ENCODE measurements around the gene CFAP100. TPM values are rescaled to one million over a fixed set of nuclear protein-coding genes. Genes with fewer than 3 reads are reported as not detected.
A peak's percentile ranks its signal among the peaks of the same experiment; 100 is the strongest.

Gene CFAP100
- total RNA-seq, 1 experiment from 2014 or later: not detected

GRCh38 chr3:126371096-126371705, 23.5 kb upstream of the CFAP100 start:
- DNase-seq (ENCODE audit: low read depth, low spot score): no peak
- in situ Hi-C loops (cut with HindIII; ENCODE audit: low pct_unique_long_range_greater_than_20kb, low sequenced_read_pairs): no loop called here

- in situ Hi-C loops (cut with HindIII; ENCODE audit: low pct_unique_long_range_greater_than_20kb, low sequenced_read_pairs): no loop called here
- no peak for DNase-seq (ENCODE audit: low read depth, low spot score)
Measured at GRCh38 chr3:126372413-126373145, 22.1 kb upstream of the CFAP100 start.

DNA sequence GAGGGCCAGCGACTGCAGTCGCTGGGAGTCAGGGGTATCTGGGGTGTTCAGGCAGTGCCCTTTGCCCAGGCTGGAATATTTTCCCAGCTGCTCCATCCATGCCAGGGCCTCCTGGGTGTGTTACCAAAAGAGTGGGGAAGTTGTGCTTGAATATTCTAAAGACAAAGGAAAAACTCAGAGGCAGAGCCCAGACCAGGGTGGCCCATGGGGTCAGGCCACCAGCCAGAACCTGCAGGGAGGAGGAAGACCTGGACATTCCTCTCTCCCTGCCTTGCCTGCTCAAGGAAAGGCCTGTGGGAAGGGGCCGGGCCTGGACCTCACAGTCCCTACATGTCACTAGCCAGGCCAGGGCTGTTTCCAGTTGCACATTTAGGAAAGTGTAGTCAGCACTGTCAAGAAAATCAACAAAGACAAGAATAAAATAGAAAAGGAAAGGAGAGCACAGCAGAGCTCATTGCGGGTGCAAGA, 21.5 kb upstream of the CFAP100 start:
- no peak for DNase-seq (ENCODE audit: low read depth, low spot score)
- in situ Hi-C loops (cut with HindIII; ENCODE audit: low pct_unique_long_range_greater_than_20kb, low sequenced_read_pairs): no loop called here

DNA sequence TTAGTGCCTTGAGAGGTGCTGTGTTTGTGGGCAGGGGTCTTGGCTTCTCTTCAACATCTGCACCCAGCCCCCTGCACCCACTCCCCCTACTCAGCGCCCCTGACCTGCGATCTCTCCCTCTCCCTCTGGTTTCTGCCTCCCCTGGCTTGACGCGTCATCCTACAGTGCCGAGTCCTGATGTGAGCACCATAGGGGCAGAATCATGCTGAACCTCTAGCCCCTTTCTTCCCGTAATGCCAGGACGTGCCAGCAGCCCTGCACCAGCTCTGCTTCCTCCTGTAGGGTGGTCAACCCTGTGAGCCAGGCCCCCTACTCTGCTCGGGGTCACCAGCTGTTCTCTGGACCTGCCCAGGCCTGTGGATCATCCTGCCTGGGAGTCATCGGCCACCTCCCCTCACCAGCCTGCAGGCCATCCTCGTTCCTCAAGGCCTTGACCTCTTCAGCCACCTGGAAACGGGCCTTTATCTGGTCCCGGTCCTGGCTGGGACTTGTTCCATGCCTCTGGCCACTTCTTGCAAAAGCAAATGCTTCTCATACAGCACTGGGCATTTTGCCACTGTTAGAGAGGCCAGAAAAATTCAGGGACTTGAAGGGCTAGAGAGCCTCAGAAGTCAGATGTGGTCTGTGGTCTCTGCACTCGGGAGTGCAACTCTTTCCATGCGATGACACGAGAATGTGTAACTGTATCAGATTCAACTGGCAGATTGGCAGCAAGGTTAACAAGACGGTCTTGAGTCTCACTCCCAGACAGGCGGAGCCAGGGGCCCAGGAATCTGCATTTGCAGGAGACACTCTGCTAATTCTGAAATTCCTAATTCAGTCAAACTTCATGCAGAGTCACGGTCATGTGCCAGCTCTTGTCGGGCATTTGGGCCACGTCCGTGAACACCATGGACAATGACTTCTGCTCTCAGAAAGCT, 20.8 kb upstream of the CFAP100 start:
- no peak for DNase-seq (ENCODE audit: low read depth, low spot score)
- in situ Hi-C loops (cut with HindIII; ENCODE audit: low pct_unique_long_range_greater_than_20kb, low sequenced_read_pairs): no loop called here

DNA sequence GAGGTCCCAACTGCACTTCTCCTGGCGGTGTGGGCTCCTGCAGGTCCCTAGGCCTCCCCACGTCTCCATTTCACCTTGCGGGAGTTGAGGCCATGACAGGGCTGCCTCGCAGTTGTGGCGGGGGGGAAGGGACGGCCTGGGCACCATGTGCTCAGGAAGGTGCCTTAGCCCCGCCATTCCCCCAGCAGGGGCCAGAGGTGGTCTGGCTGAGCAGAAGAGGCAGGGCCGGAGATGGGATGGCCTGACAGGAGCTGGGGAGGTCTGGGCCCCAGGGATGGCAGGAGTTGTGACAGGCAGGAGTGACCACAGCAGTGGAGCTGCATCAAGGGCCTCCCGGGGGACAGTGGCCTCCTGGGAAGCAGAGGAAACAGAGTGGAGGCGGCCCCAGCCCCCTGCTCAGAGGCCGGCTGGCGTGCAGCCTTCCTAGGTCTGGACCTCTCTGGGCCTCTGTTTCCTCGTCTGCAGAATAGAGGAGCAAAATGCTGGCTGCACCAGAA, 18.8 kb upstream of the CFAP100 start:
- DNase-seq (ENCODE audit: low read depth, low spot score): no peak
- in situ Hi-C loops (cut with HindIII; ENCODE audit: low pct_unique_long_range_greater_than_20kb, low sequenced_read_pairs): loop anchor here (25.0 kb wide), 1 partner anchor 89 kb away; no protein-coding TSS in a partner anchor

DNA sequence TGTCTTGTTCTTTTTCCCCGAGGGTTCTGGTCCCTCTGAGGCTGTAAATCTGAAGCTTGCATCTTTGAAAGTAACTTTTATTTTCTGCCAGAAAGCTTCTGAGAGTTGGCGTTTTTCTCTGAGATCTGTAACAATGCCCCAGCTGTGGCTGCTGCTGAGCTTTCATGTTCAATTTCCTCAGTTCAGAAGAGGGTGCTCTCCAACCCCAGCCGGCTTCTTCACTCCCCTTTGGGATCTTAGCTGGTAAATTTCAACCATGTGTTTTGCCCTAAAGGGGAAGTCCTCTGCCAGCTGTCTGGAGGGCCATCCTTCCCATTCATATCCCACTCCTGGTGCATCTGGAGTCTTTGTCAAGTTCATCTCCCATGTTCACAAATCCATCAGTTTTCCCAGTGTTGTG, 18.3 kb upstream of the CFAP100 start:
- in situ Hi-C loops (cut with HindIII; ENCODE audit: low pct_unique_long_range_greater_than_20kb, low sequenced_read_pairs): loop anchor here (25.0 kb wide), 1 partner anchor 89 kb away; no protein-coding TSS in a partner anchor
- DNase-seq (ENCODE audit: low read depth, low spot score): no peak

GRCh38 chr3:126377211-126377610, 17.5 kb upstream of the CFAP100 start:
- in situ Hi-C loops (cut with HindIII; ENCODE audit: low pct_unique_long_range_greater_than_20kb, low sequenced_read_pairs): loop anchor here (25.0 kb wide), 1 partner anchor 90 kb away; no protein-coding TSS in a partner anchor
- no peak for DNase-seq (ENCODE audit: low read depth, low spot score)

- no peak for DNase-seq (ENCODE audit: low read depth, low spot score)
- in situ Hi-C loops (cut with HindIII; ENCODE audit: low pct_unique_long_range_greater_than_20kb, low sequenced_read_pairs): loop anchor here (25.0 kb wide), 1 partner anchor 91 kb away; no protein-coding TSS in a partner anchor
Measured at GRCh38 chr3:126378341-126378751, 16.4 kb upstream of the CFAP100 start.

- in situ Hi-C loops (cut with HindIII; ENCODE audit: low pct_unique_long_range_greater_than_20kb, low sequenced_read_pairs): loop anchor here (25.0 kb wide), 1 partner anchor 93 kb away; no protein-coding TSS in a partner anchor
- no peak for DNase-seq (ENCODE audit: low read depth, low spot score)
Measured at GRCh38 chr3:126380011-126380768, 14.5 kb upstream of the CFAP100 start.

DNA sequence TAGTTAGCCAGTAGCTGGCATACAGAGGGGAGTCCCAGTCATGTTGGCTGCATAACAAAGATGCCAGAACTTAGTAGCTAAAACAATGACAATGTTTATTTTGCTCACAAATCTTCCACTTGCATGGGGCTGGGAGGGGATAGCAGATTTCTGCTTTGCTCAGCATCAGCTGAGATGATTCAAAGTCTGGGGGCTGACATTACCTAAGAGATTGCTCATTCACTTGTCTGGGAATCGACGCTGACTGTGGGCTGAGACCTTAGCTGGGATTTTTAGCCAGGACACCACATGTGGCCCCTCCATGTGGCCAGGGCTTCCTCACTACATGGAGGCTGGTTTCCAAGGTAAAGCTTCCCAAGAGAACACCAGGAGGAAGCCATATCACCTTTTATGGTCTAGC, 12.7 kb upstream of the CFAP100 start:
- in situ Hi-C loops (cut with HindIII; ENCODE audit: low pct_unique_long_range_greater_than_20kb, low sequenced_read_pairs): loop anchor here (25.0 kb wide), 1 partner anchor 95 kb away; no protein-coding TSS in a partner anchor
- DNase-seq (ENCODE audit: low read depth, low spot score): no peak

DNA sequence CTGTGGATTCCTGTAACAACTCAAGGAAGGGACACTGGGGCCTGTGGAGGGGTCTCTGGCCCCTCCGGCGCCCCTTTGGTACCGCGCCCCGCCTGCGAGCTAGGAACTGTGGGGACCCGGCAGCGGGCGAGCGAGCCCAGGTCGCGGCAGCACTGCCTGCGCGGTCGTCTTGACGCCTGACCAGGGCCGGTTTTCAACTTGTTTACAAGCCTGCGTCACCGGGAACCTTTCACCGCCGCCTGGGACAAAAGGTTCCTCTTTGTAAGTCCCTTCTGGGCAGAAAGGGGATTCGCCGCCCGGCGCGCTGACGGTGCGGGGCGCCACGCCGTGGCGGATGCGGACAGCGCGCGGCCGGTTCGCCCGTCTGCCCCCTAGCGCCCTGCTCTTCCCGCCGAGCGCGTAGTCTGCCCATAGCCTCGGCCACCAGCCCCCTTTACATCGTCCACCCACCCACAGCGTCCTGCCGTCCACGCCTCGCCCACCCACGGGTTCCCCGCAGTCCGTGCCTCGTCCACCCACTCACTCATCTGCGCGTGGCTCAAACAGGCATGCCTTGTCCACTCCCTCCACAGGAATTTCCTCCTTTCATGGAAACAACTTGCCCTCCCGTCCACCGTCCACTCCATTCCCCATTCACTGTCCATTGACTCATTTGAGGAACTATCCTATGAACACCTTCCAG, 5.5 kb upstream of the CFAP100 start:
- peak; percentile 93 for DNase-seq (ENCODE audit: low read depth, low spot score)
- in situ Hi-C loops (cut with HindIII; ENCODE audit: low pct_unique_long_range_greater_than_20kb, low sequenced_read_pairs): loop anchor here (25.0 kb wide), 1 partner anchor 102 kb away; no protein-coding TSS in a partner anchor

- in situ Hi-C loops (cut with HindIII; ENCODE audit: low pct_unique_long_range_greater_than_20kb, low sequenced_read_pairs): loop anchor here (25.0 kb wide), 1 partner anchor 102 kb away; no protein-coding TSS in a partner anchor
Measured at GRCh38 chr3:126389794-126390146, 4.9 kb upstream of the CFAP100 start.

DNA sequence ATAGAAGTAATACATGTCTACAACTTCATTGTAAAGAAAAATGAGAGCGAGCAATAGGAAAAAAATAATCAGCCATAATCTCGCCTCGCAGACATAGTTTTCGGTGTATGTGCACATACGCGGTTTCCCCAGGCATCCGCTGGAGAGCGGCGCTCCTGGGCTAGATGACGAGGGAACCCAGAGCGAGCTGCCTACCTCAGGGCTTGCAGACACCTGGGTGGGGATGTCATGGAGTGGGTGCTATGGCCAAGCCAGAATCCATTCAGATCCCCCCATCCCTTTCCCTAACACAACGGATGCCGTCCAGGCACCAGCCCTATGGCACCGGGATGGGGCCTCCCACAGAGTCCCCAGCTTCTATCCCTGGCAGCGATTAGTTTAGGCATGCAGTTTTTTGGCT, 4.5 kb upstream of the CFAP100 start:
- in situ Hi-C loops (cut with HindIII; ENCODE audit: low pct_unique_long_range_greater_than_20kb, low sequenced_read_pairs): loop anchor here (25.0 kb wide), 1 partner anchor 103 kb away; no protein-coding TSS in a partner anchor
- no peak for DNase-seq (ENCODE audit: low read depth, low spot score)

More at GRCh38 chr3:126389794-126390146, 4.9 kb upstream of the CFAP100 start:
- no peak for DNase-seq (ENCODE audit: low read depth, low spot score)

- no peak for DNase-seq (ENCODE audit: low read depth, low spot score)
- in situ Hi-C loops (cut with HindIII; ENCODE audit: low pct_unique_long_range_greater_than_20kb, low sequenced_read_pairs): loop anchor here (25.0 kb wide), 1 partner anchor 103 kb away; no protein-coding TSS in a partner anchor
Measured at GRCh38 chr3:126390751-126391150, 4.0 kb upstream of the CFAP100 start.

DNA sequence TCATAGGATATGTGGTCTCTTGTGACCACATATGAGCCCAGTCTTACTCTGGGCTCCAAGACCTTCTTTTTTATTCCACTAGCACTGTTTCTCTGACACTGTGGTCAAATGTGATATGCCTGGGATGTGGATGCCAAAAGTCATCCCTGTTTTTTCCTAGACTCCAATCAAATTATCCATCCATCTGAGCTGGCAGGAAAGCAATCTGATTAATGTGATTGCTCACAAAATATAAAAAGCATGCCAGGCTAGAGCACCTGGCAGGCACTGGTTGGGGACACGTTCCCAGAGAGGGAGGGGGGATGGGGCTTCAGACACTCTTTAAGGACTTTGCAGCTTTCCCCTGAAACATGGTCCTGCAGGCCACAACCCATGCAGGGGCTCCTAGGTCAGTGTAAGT, 3.1 kb upstream of the CFAP100 start:
- in situ Hi-C loops (cut with HindIII; ENCODE audit: low pct_unique_long_range_greater_than_20kb, low sequenced_read_pairs): loop anchor here (25.0 kb wide), 1 partner anchor 104 kb away; no protein-coding TSS in a partner anchor
- no peak for DNase-seq (ENCODE audit: low read depth, low spot score)

GRCh38 chr3:126392246-126392645, 2.5 kb upstream of the CFAP100 start:
- in situ Hi-C loops (cut with HindIII; ENCODE audit: low pct_unique_long_range_greater_than_20kb, low sequenced_read_pairs): loop anchor here (25.0 kb wide), 1 partner anchor 105 kb away; no protein-coding TSS in a partner anchor
- DNase-seq (ENCODE audit: low read depth, low spot score): no peak

Measured in SK-MEL-5 (cell line).